Measurements from ENCODE around the gene SYPL2. TPM values are rescaled to one million over a fixed set of nuclear protein-coding genes. Genes with fewer than 3 reads are reported as not detected.

Gene SYPL2
- total RNA-seq, 4 donors from 2014 or later = 0.15 to 0.79 (median 0.19) TPM; not detected in 1

DNA sequence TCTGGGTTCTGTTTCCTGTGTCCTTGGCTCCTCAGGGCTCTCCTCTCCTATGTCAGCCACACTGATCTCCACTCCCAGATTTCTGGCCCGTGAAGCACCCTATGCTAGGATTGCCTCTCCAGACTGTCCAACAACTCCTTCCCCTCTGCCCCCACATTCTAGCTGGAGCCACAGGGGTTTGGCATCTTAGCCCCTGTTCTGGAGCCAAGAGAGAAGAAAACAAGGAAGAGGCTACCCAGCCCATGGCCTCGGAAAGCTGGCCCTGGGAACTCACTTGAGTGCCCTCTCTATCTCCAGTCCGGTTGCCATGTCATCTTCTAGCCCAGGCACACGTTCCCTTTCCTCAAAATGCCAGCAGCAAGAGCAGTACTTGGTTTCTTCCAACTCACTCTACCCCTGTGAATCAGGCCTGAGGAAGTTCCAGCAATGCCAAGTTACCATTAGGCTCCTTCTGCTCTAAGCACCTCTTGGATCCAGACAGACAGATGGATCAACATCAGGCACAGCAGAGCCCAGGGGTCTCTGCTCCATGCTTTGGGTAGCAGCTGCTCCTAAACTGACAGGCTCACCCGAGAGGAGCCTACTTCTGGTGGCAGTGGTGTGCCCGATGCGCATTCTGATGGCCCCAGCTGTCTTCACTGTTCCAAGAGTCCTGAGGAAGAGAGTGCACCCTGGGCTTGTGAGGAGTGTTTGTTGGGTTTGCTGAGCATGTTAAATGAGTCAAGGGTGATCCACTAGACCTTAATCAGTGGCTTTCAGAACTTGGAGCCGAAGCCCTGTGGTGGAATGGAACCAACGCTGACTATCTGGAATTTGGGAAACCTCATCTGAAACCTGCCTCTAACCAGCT is 61.7 kb downstream of the SYPL2 start:
- Histone ChIP-seq H3K4me3 (no peak overlapping the region), H3K4me1 (peaks cover 0 to 17% (median 5%) of the 10 kb centered on the region in 3 donors), H3K36me3 (no peaks in the 10 kb centered on the region), H3K27me3 (no peaks in the 10 kb centered on the region), H3K27ac (no peak overlapping the region), H3K9me3 (no peaks in the 10 kb centered on the region)
- DNase-seq = no peak
- TF ChIP-seq, protein P1, sequence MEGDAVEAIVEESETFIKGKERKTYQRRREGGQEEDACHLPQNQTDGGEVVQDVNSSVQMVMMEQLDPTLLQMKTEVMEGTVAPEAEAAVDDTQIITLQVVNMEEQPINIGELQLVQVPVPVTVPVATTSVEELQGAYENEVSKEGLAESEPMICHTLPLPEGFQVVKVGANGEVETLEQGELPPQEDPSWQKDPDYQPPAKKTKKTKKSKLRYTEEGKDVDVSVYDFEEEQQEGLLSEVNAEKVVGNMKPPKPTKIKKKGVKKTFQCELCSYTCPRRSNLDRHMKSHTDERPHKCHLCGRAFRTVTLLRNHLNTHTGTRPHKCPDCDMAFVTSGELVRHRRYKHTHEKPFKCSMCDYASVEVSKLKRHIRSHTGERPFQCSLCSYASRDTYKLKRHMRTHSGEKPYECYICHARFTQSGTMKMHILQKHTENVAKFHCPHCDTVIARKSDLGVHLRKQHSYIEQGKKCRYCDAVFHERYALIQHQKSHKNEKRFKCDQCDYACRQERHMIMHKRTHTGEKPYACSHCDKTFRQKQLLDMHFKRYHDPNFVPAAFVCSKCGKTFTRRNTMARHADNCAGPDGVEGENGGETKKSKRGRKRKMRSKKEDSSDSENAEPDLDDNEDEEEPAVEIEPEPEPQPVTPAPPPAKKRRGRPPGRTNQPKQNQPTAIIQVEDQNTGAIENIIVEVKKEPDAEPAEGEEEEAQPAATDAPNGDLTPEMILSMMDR (IDR thresholded peaks at IDR 0.05) = no peak
- no peak for TF ChIP-seq POLR2A (IDR thresholded peaks at IDR 0.05)
- intact Hi-C loops (cut with DNase I) = no loop called here
- WGBS, 2 donors = 71 to 81% methylated on average over 6 to 7 of the region's 9 CpGs

DNA sequence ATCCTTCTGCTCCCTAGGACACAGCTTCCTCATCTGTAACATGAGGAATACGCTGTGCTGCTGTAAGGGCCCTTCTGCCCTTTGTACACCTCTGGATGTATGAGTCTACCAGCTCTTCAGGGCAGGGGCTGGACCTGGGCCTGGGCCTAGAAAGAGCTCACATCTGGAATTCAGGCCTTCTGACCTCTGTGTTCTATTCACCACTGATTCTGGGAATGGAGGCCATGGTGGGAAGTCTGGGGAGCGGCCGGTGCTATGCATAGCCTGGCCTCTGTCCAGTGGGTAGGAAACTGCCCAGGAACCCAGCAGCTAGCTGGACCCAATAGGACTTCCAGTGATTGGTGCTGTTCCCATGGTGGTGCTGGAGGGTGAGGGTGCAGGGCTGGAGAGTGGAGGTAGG is 62.4 kb downstream of the SYPL2 start:
- Histone ChIP-seq H3K4me3 (no peak overlapping the region), H3K4me1 (peaks cover 0 to 18% (median 5%) of the 10 kb centered on the region in 3 donors), H3K36me3 (no peaks in the 10 kb centered on the region), H3K27me3 (no peaks in the 10 kb centered on the region), H3K27ac (no peak overlapping the region), H3K9me3 (no peaks in the 10 kb centered on the region)
- TF ChIP-seq, protein P1 (IDR thresholded peaks at IDR 0.05) = no peak
- TF ChIP-seq POLR2A (IDR thresholded peaks at IDR 0.05) = no peak
- no peak for DNase-seq
- intact Hi-C loops (cut with DNase I) = no loop called here
- WGBS, 2 donors = 94 to 100% methylated on average over 2 to 3 of the region's 3 CpGs

DNA sequence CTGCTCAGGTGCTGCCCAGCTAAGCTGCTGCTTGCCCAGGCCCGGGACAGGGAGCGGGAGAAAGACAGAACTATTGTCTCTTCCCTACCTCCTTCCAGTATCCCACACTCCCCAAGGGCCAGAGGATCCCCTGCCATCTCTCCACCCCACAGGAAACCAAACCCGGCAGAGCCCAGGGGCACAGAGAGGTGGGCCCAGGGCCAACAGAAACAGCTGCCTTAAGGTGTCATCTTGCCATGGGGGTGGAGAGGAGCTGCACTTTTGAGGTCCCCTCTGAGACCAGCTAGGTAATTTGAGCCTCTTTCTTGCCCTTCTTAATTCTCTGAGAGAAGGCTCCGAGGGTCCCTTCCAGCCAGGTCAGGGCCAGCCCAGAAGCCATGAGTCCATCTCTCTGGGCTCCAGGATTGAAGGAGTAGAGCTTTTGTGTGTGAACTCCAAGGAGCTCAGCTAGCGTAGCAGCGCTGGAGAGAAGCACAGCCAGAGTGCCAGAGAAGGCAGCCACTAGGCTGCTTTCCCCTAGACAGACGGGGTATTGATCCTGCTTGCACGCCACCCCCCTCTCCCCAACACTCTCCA is 63.6 kb downstream of the SYPL2 start:
- WGBS, 2 donors = 76 to 94% methylated on average over 2 to 5 of the region's 8 CpGs
- H3K27ac ChIP-seq = no peak overlapping the region
- no peaks in the 10 kb centered on the region for H3K9me3 ChIP-seq
- H3K36me3 ChIP-seq = no peaks in the 10 kb centered on the region
- H3K4me3 ChIP-seq = no peak overlapping the region
- intact Hi-C loops (cut with DNase I) = loop anchor here (5.0 kb wide), 1 partner anchor 38 kb away; the partner anchor contains the start of gene CYB561D1
- no peaks in the 10 kb centered on the region for H3K27me3 ChIP-seq
- TF ChIP-seq, protein P1 (IDR thresholded peaks at IDR 0.05) = no peak
- no peak for TF ChIP-seq POLR2A (IDR thresholded peaks at IDR 0.05)
- H3K4me1 ChIP-seq = peaks cover 0 to 18% (median 5%) of the 10 kb centered on the region in 3 donors
- no peak for DNase-seq

DNA sequence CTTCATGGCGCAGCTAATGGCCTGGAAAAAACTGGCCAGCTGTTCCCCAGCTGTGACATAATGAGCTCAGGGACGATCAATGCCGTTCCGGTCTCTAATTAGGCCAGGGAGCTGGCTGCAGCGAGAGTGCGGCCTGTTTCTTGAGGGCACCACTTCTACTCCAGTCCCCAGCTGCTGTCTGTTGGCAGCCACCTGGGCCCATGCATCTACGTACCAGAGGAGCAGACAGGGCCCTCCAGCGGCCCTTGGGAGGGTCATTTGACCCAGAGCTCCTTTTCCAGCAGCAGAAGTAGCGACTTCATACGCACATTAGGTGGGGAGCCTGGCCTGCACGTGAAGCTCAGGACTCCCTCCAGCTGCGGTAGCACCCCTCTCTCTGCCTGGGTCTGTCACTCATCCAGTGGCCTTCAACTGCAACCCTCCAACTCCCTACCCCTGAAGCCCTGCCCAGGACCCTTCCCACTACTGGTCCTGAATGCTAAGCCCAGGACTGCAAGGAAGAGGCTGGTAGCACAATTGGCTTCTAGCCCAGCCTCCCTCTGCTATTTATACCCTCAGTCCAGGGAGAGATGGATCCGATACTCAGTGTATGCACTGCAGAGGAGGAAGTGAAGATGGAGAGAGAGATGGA is 64.2 kb downstream of the SYPL2 start:
- H3K36me3 ChIP-seq = no peaks in the 10 kb centered on the region
- peaks cover 0 to 18% (median 5%) of the 10 kb centered on the region in 3 donors for H3K4me1 ChIP-seq
- no peaks in the 10 kb centered on the region for H3K27me3 ChIP-seq
- intact Hi-C loops (cut with DNase I) = loop anchor here (5.0 kb wide), 1 partner anchor 38 kb away; the partner anchor contains the start of gene CYB561D1
- WGBS, 2 donors = 76 to 85% methylated on average over 11 to 12 of the region's 13 CpGs
- no peaks in the 10 kb centered on the region for H3K9me3 ChIP-seq
- no peak overlapping the region for H3K27ac ChIP-seq
- no peak for TF ChIP-seq POLR2A (IDR thresholded peaks at IDR 0.05)
- TF ChIP-seq, protein P1 (IDR thresholded peaks at IDR 0.05) = no peak
- DNase-seq = no peak
- H3K4me3 ChIP-seq = no peak overlapping the region

Measured in esophagus squamous epithelium (tissue), 5 donors.